ENCODE results near the gene DPCD.
A peak's percentile ranks its signal among the peaks of the same experiment; 100 is the strongest.

The DPCD gene

GRCh38 chr10:101567165-101568006 is 20.7 kb upstream of the DPCD start:
- no peak for DNase-seq

DNA sequence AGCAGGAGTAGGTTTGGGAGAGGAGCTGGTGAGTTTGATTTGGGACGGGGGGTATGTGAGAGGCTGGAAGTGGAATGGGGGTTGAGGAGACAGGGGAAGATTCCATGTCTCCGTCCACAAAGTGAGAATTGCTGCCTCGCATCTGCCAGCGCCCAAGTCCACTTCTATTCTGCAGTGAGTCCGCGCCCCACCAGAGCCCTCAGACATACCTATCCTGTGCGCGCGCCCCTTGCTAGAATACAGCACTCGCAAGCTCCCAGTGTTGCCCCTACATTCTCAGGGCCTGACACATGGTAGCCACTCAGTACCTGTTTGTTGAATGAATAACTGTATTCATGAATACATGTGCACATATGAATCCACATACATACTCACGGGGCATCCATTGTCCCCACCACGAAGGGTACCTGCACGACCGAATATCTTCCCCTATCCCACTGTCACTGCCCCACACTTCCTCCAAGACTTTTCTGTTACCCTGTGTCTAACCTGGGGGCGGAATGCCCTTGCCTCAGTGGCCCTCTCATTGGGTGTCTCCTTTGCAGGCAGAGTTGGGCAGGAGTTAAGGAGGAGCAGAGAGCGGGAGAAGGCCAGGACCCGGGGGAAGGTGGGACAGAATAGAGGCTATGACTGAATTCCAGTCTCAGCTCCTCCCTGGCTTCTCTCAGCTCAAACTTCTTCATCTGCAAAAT is 19.9 kb upstream of the DPCD start:
- no peak for DNase-seq

GRCh38 chr10:101569323-101569621 is 18.8 kb upstream of the DPCD start:
- no peak for DNase-seq

DNA sequence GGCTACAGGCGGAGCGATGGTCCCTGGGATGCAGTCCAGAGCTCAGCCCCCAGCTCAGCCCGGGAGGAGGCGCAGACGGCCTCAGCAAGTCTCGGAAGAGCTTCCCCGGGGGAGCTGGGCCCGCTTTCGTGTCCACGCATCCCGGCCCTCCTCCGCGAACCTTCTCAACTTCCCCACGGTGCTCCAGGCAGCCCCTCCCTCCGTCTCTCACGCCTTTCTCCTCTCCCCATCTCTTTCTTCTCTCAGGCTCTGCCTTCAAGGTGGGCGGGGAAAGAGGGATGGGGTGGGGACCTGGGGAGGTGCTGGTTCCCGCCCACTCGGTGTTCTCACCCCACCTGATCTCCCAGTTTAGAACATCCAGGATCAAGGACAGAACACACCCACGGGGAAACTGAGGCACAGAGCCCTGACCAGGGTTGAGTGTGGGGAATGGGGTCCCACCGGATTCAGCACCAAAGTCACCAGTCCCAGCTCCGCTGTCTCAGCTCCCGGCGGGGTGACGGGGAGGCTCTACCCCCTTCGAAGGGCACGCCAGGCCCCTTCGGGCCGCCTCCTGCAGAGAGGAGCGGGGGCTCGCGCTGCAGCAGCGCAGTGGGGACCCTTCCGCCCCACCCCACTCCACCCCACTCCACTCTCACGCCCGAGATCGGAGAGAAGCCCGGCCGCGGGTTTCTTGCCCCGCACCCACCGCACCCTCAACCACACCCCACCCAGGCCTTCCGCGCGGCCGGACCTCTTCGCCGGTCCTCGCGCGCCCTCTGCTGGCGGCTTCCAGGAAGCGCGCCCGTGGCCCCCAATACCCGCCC is 18.3 kb upstream of the DPCD start:
- peak; percentile 63 for DNase-seq

DNA sequence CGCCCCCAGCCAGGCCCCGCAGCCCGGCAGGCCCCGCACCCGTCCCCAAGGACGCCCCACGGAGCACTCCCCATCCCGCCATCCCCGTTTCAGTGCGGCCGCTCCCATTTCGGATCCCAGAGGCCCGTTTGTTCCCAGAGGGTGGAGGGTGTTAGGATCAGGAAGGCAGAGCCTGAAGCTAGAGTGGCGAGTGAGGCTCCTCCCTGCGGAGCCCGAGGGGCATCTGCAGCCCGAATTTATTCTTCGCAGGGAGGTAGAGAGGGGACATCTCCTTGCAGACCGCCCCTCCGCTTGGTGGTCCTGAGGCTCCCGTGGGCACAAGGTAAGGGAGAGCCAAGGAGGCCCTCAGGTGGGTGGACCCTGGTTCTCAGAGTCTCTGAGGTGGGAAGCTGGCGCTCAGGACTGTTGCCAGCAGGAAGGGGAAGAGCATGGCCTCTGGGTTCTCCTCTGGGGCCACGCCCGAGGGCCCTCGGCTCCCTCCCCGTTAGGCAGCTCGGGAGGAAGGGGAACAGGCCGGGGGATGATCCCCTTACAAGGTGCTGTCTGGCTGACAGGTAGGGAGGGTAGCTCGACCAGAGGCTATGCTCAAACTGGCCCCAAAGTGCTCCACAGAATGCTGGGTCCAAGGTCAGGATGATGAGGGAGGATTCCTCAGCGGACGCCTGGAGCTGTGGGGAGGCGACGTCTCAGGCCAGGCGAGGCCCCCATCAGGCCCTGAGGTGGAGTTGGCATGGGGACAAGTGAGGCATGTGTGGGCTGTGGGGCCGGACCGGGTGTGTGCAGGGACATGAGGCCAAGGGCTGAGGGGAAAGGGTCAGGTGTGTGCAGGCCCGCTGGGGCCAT is 17.5 kb upstream of the DPCD start:
- DNase-seq = no peak

- DNase-seq = no peak
Measured at GRCh38 chr10:101571271-101571925, 16.7 kb upstream of the DPCD start.

GRCh38 chr10:101572126-101572525 is 16.0 kb upstream of the DPCD start:
- no peak for DNase-seq

GRCh38 chr10:101572785-101573184 is 15.3 kb upstream of the DPCD start:
- no peak for DNase-seq

- no peak for DNase-seq
Measured at GRCh38 chr10:101573885-101574753, 14.0 kb upstream of the DPCD start.

DNA sequence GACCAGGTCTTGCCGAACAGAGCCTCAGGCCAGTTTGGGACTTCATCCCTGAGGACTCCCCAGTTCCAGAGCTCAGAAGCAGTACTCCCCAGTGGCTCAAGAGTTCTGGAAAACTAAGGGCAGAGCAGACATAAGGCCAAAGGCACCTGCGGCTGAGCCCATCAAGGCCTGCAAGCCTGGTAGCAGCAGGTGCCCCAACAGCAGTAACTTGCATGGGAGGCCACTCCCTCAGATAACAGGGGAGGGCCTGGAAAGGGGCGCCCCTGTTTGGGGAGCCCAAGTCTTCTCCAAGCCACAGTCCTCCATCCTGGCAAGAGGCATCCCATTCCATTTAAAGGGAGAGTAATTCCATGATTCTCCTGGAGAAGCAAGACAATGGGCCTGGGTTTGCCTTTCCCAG is 13.0 kb upstream of the DPCD start:
- no peak for DNase-seq

DNA sequence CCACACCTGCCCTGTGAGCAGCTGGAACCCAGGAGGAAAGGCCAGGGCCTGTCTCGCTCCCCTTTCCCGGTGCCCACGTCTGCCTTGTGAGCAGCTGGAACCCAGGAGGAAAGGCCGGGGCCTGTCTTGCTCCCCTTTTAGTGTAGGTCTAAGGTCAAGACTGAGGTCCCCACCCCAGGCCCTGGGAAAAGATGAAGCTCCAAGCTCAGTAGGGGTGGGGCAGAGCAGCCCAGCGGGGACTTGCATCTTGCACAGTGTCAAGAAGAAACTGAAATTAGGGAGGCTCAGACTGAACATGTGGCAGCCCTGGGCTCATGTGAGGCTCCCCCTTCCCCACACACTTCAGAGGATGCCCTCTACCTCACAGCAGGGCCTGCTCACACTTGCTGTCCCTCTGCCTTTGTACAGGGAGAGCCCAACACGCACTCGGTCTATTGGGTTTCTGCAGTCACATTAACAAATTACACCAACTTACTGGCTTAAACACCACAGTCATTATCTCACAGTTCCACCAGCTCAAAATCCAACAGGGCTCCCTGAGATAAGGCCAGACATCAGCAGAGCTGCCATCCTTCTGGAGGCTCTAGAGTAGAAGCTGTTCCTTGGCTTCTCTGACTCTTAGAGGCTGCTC is 12.4 kb upstream of the DPCD start:
- DNase-seq = no peak

DNA sequence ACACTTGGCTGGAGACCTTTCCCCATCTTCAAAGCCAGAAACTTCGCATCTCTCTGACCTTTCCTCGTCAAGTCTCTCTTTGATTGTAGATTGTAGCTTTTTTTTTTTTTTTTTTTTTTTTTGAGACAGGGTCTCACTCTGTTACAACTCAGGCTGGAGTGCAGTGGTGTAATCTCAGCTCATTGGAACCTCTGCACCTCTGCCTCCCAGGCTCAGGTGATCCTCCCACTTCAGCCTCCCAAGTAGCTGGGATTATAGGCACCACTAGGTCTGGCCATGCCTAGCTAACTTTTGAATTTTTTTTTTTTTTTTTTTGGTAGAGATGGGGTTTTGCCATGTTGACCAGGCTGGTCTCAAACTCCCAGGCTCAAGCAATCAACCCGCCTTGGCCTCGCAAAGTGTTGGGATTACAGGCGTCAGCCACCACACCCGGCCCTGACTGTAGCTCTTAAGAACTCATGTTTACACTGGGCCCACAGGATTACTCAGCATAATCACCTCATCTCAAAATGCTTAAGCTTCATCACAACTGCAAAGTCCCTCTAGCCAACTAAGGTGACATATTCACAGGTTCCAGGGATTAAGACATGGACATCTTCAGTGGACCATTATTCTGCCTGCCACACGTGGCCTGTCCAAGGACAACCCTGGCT is 11.8 kb upstream of the DPCD start:
- DNase-seq = no peak

GRCh38 chr10:101577121-101577871 is 10.8 kb upstream of the DPCD start:
- DNase-seq = no peak

- DNase-seq = no peak
Measured at GRCh38 chr10:101578192-101578591, 9.9 kb upstream of the DPCD start.

DNA sequence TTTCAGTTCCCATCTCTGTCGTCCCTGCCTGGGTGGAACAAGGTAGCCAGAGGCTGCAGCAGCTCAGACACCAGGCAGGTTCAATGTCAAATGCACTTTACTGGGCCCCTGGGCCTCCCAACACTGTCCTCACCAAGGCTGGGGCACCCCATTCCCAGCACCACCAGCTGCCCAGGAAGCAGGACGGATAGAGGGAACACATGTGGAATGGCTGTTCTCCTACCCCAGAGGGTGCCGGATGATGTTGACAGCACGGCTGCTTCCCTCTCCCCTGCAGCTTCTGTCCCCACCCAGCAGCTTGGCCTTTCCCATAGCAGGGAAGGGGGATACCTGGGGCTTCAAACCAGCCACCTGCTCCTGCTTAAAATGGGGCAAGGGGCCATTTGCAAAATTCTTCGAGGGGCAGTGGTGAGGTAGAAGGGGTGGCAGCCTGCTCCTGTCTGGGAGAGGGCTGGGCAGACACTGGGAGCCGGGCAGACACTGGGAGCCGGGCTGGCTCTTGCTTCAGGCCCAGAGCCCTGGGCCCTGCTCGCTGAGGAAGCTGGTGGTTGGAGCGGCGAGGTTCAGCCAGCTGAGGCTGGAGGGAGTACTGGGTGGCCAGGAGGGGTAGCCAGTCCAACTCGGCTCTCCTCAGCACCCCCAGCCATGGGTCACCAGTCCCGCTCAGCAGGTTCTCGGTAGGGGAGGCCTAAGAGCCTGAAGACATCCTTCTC is 9.2 kb upstream of the DPCD start:
- DNase-seq = no peak

DNA sequence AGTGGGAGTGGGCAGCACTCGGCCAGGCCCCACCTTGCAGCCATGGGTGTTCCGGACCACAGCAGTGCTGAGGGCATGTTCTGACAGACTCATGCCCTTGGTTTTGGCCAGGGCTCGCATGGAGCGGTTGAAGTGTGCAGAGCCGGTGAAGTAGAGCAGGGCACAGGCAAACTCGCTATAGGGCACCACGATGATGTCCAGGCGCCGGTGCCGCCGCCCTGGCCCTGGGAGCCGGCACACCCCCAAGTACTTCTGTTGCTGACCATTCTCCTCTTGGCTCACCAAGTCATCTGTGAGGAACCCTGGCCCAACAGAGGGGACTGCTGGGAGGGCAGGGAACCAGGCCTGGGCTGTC is 8.6 kb upstream of the DPCD start:
- no peak for DNase-seq

DNA sequence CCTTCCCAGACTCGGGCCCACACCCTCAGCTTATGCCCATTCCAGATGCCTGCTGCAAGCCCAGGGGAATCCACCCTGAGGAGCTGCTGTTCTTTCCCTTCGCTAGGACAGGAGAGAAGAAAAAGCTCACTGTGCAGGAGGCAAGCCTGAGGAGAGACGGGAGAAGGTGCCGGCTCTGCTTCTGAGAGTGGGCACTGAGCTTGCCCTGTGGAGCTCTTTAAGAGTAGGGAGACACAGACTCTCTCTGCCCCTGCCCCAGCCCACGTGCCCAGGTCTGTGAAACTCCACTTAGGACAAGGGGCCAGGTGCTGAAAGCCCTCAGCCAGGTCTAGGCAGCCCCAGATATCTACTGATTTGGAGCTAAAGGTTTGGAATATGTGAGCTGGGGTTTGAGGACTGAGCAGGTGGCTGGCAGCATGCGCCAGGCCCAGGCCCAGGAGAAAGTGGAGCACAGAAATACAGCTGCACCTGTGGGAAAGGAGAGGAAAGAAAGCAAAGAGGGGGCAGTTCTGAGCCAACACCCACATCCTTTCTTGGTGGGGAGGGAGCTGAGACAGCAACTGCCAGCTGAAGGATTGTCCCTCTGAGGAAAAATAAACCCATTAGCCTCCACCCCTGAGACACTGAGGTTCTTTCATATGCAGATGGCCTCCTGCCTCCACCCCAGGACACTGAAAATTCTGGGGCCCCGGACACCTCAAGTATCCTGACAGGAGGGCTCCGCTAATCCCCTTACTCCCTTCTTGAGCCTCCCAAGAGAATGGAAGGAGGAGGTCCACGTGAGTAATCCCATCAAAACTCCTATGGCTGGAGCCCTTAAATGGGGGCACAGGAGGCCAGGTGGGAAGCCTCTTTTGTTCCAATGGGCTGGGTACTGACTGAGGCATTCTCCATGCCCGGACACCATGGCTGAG is 7.4 kb upstream of the DPCD start:
- no peak for DNase-seq

- DNase-seq = no peak
Measured at GRCh38 chr10:101585841-101586240, 2.3 kb upstream of the DPCD start.
